CD4-positive, alpha-beta T cell treated with Interleukin-15 for 4 hours (primary cell): ENCODE data around the gene CLK2.

ENCODE experiments used
- DNase-seq: peaks from one replicate; pipeline ENCODE4 v3.0.0-alpha.2; 2020; ENCODE audit warnings: low spot score

CLK2 gene

GRCh38 chr1:155273343-155274245 is at the start of gene CLK2:
CLK2 (minus strand) TSS chr1:155273504; CDS start chr1:155270977, 2,527 bp downstream.
- peak; percentile 92 for DNase-seq

DNA sequence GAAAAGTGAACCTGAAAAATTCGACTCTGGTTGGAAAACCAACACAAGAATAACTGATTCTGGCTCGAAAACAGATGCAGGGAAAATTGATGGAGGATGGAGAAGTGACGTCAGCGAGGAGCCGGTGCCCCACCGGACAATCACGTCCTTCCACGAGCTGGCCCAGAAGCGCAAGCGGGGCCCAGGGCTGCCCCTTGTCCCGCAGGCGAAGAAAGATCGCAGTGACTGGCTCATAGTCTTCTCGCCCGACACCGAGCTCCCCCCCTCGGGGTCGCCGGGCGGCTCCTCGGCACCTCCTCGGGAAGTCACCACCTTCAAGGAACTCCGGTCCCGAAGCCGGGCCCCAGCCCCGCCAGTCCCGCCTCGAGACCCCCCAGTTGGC is 49.3 kb upstream of the CLK2 start:
- no peak for DNase-seq

DNA sequence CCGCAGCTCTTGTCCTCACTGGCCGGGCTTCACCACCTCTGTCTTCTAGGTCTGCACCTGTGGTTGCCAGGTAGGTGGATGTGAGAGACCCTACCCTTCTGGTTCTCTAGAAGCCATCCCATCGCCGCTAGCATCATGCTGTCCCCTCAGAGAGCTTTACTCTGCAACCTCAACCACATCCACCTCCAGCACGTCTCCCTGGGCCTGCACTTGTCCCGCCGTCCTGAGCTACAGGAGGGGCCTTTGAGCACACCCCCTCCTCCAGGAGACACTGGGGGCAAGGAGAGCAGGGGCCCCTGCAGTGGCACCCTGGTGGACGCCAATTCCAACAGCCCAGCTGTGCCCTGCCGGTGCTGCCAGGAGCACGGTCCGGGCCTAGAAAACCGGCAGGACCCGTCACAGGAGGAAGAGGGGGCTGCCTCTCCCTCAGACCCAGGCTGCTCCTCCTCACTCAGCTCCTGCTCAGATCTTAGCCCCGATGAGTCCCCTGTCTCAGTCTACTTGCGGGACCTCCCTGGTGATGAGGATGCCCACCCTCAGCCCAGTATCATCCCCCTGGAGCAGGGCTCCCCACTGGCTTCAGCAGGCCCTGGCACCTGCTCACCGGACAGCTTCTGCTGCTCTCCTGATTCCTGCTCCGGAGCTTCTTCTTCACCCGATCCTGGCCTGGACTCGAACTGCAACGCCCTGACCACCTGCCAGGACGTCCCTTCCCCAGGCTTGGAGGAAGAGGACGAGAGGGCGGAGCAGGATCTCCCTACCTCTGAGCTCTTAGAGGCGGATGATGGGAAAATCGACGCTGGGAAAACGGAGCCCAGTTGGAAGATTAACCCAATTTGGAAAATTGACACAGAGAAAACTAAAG is 48.6 kb upstream of the CLK2 start:
- no peak for DNase-seq

GRCh38 chr1:155320661-155321617 is 47.6 kb upstream of the CLK2 start, which contains the start of gene RUSC1:
RUSC1 (plus strand) TSS chr1:155320894; CDS start chr1:155321774, 880 bp downstream.
- DNase-seq = peak; percentile 61

- no peak for DNase-seq
Observed at GRCh38 chr1:155320252-155320651, 46.9 kb upstream of the CLK2 start.

- no peak for DNase-seq
Observed at GRCh38 chr1:155319536-155319935, 46.2 kb upstream of the CLK2 start.

- no peak for DNase-seq
Observed at GRCh38 chr1:155318082-155318481, 44.8 kb upstream of the CLK2 start.

DNA sequence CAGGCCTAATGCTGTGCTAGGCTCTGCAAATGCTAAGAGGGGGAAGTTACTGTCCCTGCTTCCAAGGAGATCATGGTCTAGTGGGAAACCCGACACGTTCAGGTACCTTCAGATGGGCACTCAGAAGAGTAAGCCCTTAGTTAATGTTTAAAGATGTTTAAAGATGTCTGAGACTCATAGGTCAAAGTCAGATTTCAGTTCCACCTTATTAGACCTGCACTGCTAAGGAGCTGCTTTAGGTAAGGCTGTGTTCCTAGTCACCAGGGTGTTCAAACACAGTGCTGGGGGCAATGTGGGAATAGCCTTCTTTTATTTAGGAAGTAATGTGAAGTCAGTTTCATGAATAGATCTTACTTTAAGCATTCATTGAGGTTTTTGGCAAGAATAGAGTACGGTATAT is 43.6 kb upstream of the CLK2 start:
- no peak for DNase-seq

GRCh38 chr1:155313261-155313660 is 40.0 kb upstream of the CLK2 start:
- DNase-seq = no peak

GRCh38 chr1:155309423-155310021 is 36.2 kb upstream of the CLK2 start:
- DNase-seq = no peak

GRCh38 chr1:155308493-155309422 is 35.5 kb upstream of the CLK2 start, which contains the start of gene FDPS:
FDPS (plus strand) TSS chr1:155308866; CDS start chr1:155309790, 924 bp downstream.
- DNase-seq = peak; percentile 98

DNA sequence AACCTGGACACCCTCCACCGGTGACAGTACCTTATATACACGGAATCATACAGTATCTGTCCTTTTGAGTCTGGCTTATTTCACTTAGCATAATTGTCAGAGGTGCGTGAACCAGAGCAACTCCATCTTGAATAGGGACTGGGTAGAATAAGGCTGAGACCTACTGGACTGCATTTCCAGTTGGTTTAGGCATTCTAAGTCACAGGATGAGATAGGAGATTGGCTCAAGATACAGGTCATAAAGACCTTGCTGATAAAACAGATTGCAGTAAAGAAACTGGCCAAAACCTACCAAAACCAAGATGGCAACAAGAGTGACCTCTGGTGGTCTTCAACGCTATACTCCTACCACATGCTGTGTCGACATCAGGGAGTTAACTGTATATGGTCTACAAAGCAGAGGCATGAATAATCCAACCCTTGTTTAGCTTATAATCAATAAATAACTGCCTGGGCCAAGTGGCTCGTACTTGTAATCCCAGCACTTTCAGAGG is 34.0 kb upstream of the CLK2 start:
- DNase-seq = no peak

DNA sequence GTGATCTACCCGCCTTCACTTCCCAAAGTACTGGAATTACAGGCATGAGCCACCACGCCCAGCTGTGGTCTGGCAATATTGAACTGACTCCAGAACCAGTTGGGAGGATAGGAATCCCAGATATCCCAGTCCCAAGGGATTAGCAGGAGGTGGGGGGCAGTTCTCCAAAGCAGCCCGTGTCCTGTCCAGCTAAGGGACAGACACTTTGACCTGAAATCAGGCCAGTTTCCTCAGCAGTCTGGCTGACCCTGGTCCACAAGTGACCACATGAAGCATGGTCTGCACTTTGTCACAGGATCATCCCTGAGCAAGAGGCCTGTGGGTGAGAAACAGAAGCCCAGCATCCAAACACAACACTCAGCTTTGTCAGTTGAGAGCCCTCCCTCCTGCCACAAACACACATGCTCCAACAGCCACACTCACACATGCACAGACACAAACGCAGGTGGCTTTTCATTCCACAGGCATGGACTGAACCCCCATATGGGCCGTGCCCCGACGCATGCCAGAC is 32.6 kb upstream of the CLK2 start:
- DNase-seq = no peak

DNA sequence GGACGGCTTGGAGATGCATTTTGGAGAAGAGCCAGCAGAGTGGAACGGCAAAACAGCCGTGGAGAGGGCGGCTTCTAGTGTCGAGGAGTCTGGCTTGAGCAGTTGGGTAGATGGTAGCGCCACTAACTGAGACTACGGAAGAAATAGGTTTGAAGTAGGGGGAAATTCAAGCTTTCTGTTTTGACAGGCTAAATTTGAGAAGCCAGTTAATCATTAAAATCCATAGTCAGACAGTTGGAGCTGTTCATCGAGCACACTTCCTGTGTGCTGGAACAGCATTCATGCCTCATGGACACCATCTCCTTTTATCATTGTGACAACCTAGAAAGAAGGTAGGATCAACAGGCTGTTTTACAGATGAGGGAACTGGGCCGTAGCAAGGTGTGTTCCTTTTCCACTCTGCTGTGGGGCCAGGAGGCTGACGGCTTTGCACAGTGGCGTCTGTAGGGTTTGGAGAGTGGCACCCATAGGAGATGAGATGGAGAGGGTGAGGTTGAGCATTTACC is 31.3 kb upstream of the CLK2 start:
- DNase-seq = no peak

DNA sequence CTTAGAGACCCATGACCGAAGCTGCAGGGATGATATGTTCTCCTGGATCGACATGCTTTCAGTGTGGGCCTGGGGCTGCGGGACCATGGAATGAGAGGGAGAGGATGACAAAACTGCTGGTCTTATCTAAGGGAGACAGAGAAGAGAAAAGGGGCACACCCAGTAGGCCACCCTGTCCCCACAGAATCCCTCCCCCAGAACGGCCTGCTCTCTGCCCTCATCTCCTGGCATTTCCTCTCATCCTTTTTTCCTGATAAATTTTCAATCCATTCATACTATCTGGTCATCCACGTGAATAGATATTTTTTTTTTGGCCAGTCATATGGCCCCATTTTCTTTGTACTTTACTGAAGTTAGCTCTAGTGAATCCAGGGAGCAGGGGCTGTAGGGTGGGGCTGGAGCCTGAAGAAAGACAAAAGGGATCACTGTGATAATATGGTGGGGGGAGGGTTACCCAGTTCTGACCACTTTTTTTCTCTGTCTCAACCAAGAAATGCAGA is 28.1 kb upstream of the CLK2 start, which contains the start of gene PKLR:
Gene PKLR (minus strand): TSS at position 97 of the 500 bp plus-strand sequence. CDS start 43 bp downstream, at position 54.
- no peak for DNase-seq

DNA sequence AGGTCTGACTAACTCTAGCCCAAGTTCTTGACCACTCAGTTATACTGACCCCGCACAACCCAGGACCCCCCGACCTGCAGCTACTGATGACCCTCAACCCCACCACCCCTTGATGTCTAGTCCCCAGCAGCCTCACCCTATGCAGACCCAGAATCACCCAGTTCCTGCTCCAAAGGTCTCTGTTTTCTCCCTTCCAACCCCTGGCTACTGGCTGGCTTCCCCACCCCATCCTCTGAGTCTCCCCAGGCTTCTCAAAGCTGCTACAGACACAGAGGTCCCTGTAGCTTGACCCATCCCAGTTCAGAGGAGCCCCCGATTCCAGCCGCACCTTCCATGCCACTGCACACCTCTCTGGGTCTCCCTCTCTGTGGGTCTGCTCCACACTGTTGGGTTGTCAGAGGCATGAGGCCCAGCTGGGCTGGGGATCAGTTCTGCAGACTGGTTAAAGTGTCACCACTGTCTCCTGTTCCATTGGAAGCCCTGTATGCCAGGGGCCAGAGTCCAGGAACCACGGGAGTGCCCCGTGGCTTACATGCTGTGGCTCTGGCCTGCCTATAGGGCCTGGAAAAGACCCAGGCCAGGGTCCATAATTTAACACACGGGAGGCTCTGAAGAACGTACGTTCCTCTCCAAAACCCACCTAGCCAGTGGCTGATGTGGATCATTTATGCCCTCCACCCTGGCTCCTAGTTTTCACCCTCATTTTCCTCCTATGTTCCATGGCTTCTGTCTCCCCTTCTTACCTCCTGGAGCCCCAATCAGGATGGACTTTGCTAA is 27.4 kb upstream of the CLK2 start:
- no peak for DNase-seq

GRCh38 chr1:155300024-155300423 is 26.7 kb upstream of the CLK2 start:
- no peak for DNase-seq

DNA sequence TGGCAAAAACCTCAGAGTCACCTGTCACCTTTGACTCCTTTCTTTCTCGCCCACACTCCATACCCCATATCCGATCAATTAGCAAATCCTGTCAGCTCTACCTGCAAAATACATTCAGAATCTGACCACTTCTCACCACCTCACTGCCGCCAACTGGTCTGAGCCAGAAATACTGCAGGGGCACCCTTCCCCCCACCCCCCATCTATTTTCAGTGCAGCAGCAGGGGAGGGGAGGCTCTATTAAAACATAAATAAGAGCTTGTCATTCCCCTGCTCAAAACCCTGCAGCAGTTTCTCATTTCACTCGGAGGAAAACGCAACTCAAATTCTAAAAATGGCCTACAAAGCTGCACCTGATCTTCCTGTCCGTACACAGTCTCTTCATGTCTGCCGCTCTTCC is 24.1 kb upstream of the CLK2 start:
- DNase-seq = no peak
